ENCODE measurements around the gene ETV3L. TPM values are rescaled to one million over a fixed set of nuclear protein-coding genes. Genes with fewer than 3 reads are reported as not detected.

Gene ETV3L
- total RNA-seq, 3 donors from 2014 or later (not counting 1 experiment from before 2014, with no cell fraction given), result not detected

GRCh38 chr1:157141212-157141855 lies 41.7 kb upstream of the ETV3L start:
- Histone ChIP-seq H3K27ac (ENCODE audit: low read length) (no peak overlapping the region), H3K9me3 (ENCODE audit: control insufficient read depth, insufficient read depth, low read length) (no peaks in the 10 kb centered on the region), H3K36me3 (ENCODE audit: control insufficient read depth, insufficient read depth, low read length) (no peaks in the 10 kb centered on the region), H3K27me3 (ENCODE audit: control insufficient read depth, insufficient read depth, low read length) (no peaks in the 10 kb centered on the region), H3K4me3 (ENCODE audit: low read length) (no peak overlapping the region), H3K4me1 (ENCODE audit: control insufficient read depth, insufficient read depth, low read length) (peaks cover 19% of the 10 kb centered on the region)
- 91% methylated on average over 1 of the region's 4 CpGs for WGBS (ENCODE audit: insufficient coverage)
- intact Hi-C loops (cut with micrococcal nuclease), result no loop called here
- H3K27ac Mint-ChIP-seq, result peak overlapping the region; percentile 8 to 98
- no peaks in the 10 kb centered on the region for H3K36me3 Mint-ChIP-seq
- TF ChIP-seq, protein P1, sequence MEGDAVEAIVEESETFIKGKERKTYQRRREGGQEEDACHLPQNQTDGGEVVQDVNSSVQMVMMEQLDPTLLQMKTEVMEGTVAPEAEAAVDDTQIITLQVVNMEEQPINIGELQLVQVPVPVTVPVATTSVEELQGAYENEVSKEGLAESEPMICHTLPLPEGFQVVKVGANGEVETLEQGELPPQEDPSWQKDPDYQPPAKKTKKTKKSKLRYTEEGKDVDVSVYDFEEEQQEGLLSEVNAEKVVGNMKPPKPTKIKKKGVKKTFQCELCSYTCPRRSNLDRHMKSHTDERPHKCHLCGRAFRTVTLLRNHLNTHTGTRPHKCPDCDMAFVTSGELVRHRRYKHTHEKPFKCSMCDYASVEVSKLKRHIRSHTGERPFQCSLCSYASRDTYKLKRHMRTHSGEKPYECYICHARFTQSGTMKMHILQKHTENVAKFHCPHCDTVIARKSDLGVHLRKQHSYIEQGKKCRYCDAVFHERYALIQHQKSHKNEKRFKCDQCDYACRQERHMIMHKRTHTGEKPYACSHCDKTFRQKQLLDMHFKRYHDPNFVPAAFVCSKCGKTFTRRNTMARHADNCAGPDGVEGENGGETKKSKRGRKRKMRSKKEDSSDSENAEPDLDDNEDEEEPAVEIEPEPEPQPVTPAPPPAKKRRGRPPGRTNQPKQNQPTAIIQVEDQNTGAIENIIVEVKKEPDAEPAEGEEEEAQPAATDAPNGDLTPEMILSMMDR (IDR thresholded peaks at IDR 0.05), result no peak
- no peaks in the 10 kb centered on the region for H3K9me3 Mint-ChIP-seq
- ATAC-seq (no peak), DNase-seq (no peak)
- no peaks in the 10 kb centered on the region for H3K27me3 Mint-ChIP-seq (ENCODE audit: low read depth in 2 of 2)
- no peak overlapping the region for H3K4me3 Mint-ChIP-seq
- peaks cover 29 to 34% of the 10 kb centered on the region in 2 donors for H3K4me1 Mint-ChIP-seq

DNA sequence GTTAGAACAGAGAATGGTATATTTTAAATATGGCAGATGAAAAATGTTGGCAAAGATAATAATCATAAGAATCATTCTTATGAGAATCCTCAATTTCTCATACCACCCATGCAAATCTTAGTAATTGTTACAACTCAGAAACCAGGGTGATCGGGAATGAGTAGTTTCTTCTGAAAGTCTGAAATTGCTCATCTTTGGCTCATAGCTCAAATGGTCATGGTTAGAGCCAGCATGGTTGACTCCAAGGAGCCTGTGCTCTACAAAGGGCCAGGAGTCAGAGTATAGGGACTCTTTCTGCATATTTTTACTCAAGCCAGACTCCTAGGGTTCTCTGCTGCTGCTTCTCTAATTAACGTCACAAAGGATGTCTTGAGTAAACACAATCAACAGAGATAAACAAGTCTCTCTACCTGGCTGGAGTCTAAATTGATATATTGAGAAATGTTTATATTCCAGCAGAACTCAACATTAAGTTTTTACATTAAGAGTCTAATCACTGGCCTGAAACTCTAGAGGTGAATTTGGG lies 40.5 kb upstream of the ETV3L start:
- ATAC-seq (no peak), DNase-seq (no peak)
- no peak overlapping the region for H3K4me3 ChIP-seq (ENCODE audit: low read length)
- TF ChIP-seq, protein P1 (IDR thresholded peaks at IDR 0.05), result no peak
- no peaks in the 10 kb centered on the region for H3K27me3 ChIP-seq (ENCODE audit: control insufficient read depth, insufficient read depth, low read length)
- Mint-ChIP-seq H3K36me3 (no peaks in the 10 kb centered on the region), H3K27me3 (ENCODE audit: low read depth in 2 of 2) (no peaks in the 10 kb centered on the region), H3K4me3 (peak overlapping the region; percentile 96), H3K27ac (peak overlapping the region; percentile 96 to 98), H3K4me1 (peaks cover 41 to 46% of the 10 kb centered on the region in 2 donors), H3K9me3 (no peaks in the 10 kb centered on the region)
- peaks cover 8% of the 10 kb centered on the region for H3K36me3 ChIP-seq (ENCODE audit: control insufficient read depth, insufficient read depth, low read length)
- H3K27ac ChIP-seq (ENCODE audit: low read length), result no peak overlapping the region
- H3K4me1 ChIP-seq (ENCODE audit: control insufficient read depth, insufficient read depth, low read length), result peaks cover 31% of the 10 kb centered on the region
- 73% methylated on average over 1 of the region's 2 CpGs for WGBS (ENCODE audit: insufficient coverage)
- no peaks in the 10 kb centered on the region for H3K9me3 ChIP-seq (ENCODE audit: control insufficient read depth, insufficient read depth, low read length)
- intact Hi-C loops (cut with micrococcal nuclease), result no loop called here

GRCh38 chr1:157139052-157139715 lies 39.6 kb upstream of the ETV3L start:
- peaks cover 18% of the 10 kb centered on the region for H3K36me3 ChIP-seq (ENCODE audit: control insufficient read depth, insufficient read depth, low read length)
- no peak for ATAC-seq
- no peaks in the 10 kb centered on the region for H3K27me3 ChIP-seq (ENCODE audit: control insufficient read depth, insufficient read depth, low read length)
- DNase-seq, result peak in 1 of 2 donors; percentile 32
- H3K27ac Mint-ChIP-seq, result peak overlapping the region; percentile 96 to 98
- peak overlapping the region; percentile 64 for H3K4me3 ChIP-seq (ENCODE audit: low read length)
- H3K36me3 Mint-ChIP-seq, result no peaks in the 10 kb centered on the region
- H3K9me3 ChIP-seq (ENCODE audit: control insufficient read depth, insufficient read depth, low read length), result no peaks in the 10 kb centered on the region
- peaks cover 39% of the 10 kb centered on the region for H3K4me1 ChIP-seq (ENCODE audit: control insufficient read depth, insufficient read depth, low read length)
- no peaks in the 10 kb centered on the region for H3K9me3 Mint-ChIP-seq
- intact Hi-C loops (cut with micrococcal nuclease), result no loop called here
- H3K27ac ChIP-seq (ENCODE audit: low read length), result peak overlapping the region; percentile 99
- peaks cover 50 to 54% of the 10 kb centered on the region in 2 donors for H3K4me1 Mint-ChIP-seq
- WGBS (ENCODE audit: insufficient coverage), result 33% methylated on average over 9 of the region's 9 CpGs
- H3K4me3 Mint-ChIP-seq, result peak overlapping the region; percentile 96
- no peaks in the 10 kb centered on the region for H3K27me3 Mint-ChIP-seq (ENCODE audit: low read depth in 2 of 2)
- TF ChIP-seq, protein P1 (IDR thresholded peaks at IDR 0.05), result no peak
